ENCODE measurements around the gene C2CD5.

- TF ChIP-seq POLR2A (IDR thresholded peaks at IDR 0.05; ENCODE audit: borderline replicate concordance, extremely low read depth, insufficient read depth, insufficient read length) (no peak), ATF3 (IDR thresholded peaks at IDR 0.05) (no peak)
These were observed 50.0 kb downstream of the C2CD5 start for GRCh38 chr12:22494319-22494718.
